Right lobe of liver (tissue), 4 donors: Measurements from ENCODE around the gene RAB1A.

ENCODE experiments used
- CTCF ChIP-seq, 4 donors: fragments of 200-600 bp in 3 of 4; fragments of 450-650 bp in 1 of 4; IDR thresholded peaks; one replicate each; pipeline versions ENCODE4 v1.5.1 to v1.8.0; 2016 to 2022; ENCODE audit warnings: antibody characterized with exemption in 4 of 4, mild to moderate bottlenecking in 2 of 4
- POLR2A ChIP-seq: fragments of 450-650 bp; IDR thresholded peaks from one replicate; pipeline ENCODE4 v1.6.1; 2017; ENCODE audit warnings: antibody characterized with exemption, mild to moderate bottlenecking
- donor health status: DM: no; HTN: no; CAD: no.
- donor health status: DM: no; HTN: no; CAD: no.
- donor health status: DM: no; HTN: yes; CAD: no.

GRCh38 chr2:65059071-65059470 lies 70.8 kb downstream of the RAB1A start:
- no peak for TF ChIP-seq CTCF (IDR thresholded peaks at IDR 0.05)
- TF ChIP-seq POLR2A: no peak
